GM13976 (cell line): Measurements from ENCODE around the gene LBH.

Experiments
- DNase-seq: peaks from one replicate; pipeline ENCODE4 v3.0.0; 2012; ENCODE audit warnings: low spot score
- CTCF ChIP-seq: IDR thresholded peaks from 2 replicates; pipeline ENCODE4 v1.5.1; 2012; ENCODE audit warnings: borderline replicate concordance, mild to moderate bottlenecking; ENCODE audit not compliant: insufficient read depth; ENCODE audit errors: extremely low read depth, missing control alignments, control extremely low read depth
- in situ Hi-C: fragments of 300-500 bp; cut with MboI; formaldehyde crosslinking; loops from one replicate; pipeline ENCODE4 v1.12.0; 2022; ENCODE audit warnings: low sequenced_read_pairs, mixed read lengths, inconsistent platforms; ENCODE audit not compliant: unreplicated experiment

LBH gene

DNA sequence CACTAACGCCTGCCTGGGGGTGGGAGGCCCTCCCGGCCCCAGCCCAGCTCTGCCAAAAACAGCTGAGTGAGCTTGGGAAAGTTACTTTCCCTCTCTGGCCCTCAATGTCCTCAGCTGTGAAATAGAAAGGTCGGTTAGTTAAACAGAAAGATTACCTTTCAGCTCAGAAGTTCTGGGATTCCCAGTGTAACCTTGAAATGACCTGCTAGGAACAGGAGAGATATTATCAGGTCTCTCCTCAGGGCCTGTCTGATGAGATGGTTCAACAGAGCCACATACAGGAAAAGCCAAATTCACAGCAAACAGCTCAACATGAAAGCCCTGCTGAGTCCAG lies 68.8 kb downstream of the LBH start:
- TF ChIP-seq CTCF, result no peak
- DNase-seq, result no peak
- in situ Hi-C loops, result no loop called here

- in situ Hi-C loops, result no loop called here
- DNase-seq, result no peak
- no peak for TF ChIP-seq CTCF
Measured at GRCh38 chr2:30300456-30301221, 69.3 kb downstream of the LBH start.

- DNase-seq, result no peak
- in situ Hi-C loops, result no loop called here
- TF ChIP-seq CTCF, result no peak
Measured at GRCh38 chr2:30301551-30301950, 70.2 kb downstream of the LBH start.

GRCh38 chr2:30302566-30302965 lies 71.2 kb downstream of the LBH start:
- in situ Hi-C loops, result no loop called here
- TF ChIP-seq CTCF, result no peak
- DNase-seq, result no peak

DNA sequence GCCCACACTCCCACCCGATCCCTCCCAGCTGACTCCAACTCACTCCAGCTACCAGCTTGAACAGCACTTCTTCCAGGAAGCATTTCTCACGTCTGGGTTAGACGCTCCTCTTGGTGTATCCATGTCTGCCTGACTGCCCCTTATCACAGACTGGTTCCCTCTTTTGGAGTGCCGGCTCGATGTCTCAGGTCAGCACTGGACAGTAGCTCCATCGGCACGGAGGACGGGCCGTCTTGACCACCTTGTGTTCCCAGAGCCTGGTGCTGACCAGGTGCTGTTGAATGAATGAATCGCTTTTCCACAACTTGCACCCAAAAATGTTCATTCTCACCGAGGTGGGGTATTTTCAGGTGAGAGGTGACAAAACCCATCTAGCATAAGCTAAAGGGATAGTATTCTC lies 71.8 kb downstream of the LBH start:
- DNase-seq, result no peak
- TF ChIP-seq CTCF, result no peak
- in situ Hi-C loops, result no loop called here

DNA sequence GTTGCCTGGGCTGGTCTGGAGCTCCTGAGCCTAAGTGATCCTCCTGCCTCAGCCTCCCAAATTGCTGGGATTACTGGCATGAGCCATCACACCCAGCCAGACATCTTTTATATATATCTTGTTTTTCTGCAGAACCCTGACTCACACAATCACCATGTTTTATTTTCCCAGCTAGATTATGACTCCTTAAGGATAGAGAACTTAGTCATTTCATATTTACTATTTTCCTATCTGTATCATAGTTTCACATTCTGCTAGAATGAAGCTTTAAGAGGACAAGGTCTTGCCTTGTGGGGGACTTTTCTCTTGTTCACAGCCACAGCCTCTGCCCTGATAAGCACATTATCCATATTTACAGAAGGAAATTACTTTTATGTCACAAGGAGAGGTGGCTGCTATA lies 73.9 kb downstream of the LBH start:
- TF ChIP-seq CTCF, result no peak
- DNase-seq, result no peak
- in situ Hi-C loops, result no loop called here
